CD14-positive monocyte (primary cell): ENCODE results near the gene PIEZO2. TPM values are rescaled to one million over a fixed set of nuclear protein-coding genes. Genes with fewer than 3 reads are reported as not detected.

Experiments
- DNase-seq, 3 donors: peaks; one replicate each; pipeline ENCODE4 v3.0.0-alpha.2; 2011 to 2022
- H2AFZ ChIP-seq: 2 replicates; pipeline ENCODE4 v1.6.0; 2012; ENCODE audit warnings: mild to moderate bottlenecking, low read depth, low read length, inconsistent platforms; ENCODE audit not compliant: insufficient read depth, poor library complexity, severe bottlenecking
- H3K27ac ChIP-seq, 2 donors: 1 replicate in 1 of 2; 2 replicates in 1 of 2; pipeline ENCODE4 v1.5.1; 2012 to 2013; ENCODE audit warnings: low read length in 2 of 2, control low read depth in 1 of 2, inconsistent platforms in 1 of 2, low read depth in 1 of 2, mild to moderate bottlenecking in 1 of 2
- H3K27me3 ChIP-seq, 2 donors: one replicate each; pipeline versions ENCODE4 v1.6.0 to v1.6.1; 2011 to 2013; ENCODE audit warnings: low read length in 2 of 2; ENCODE audit not compliant: control insufficient read depth in 2 of 2, insufficient read depth in 2 of 2
- H3K36me3 ChIP-seq, 2 donors: replicated peaks in 1 of 2; 1 replicate in 1 of 2; 2 replicates in 1 of 2; pipeline versions ENCODE4 v1.5.1 to v1.6.1; 2012 to 2013; ENCODE audit warnings: low read length in 2 of 2, control low read depth in 1 of 2, inconsistent platforms in 1 of 2, mild to moderate bottlenecking in 1 of 2; ENCODE audit not compliant: insufficient read depth in 2 of 2, control insufficient read depth in 1 of 2
- H3K4me1 ChIP-seq, 2 donors: 1 replicate in 1 of 2; 2 replicates in 1 of 2; pipeline versions ENCODE4 v1.5.1 to v1.6.1; 2012 to 2013; ENCODE audit warnings: low read length in 2 of 2, control low read depth in 1 of 2, inconsistent platforms in 1 of 2, mild to moderate bottlenecking in 1 of 2, moderate library complexity in 1 of 2; ENCODE audit not compliant: insufficient read depth in 2 of 2, control insufficient read depth in 1 of 2
- H3K4me2 ChIP-seq: replicated peaks from 2 replicates; pipeline ENCODE3; 2012; ENCODE audit warnings: low read length, moderate library complexity, mild to moderate bottlenecking; ENCODE audit not compliant: poor library complexity, severe bottlenecking; ENCODE audit errors: extremely low read depth
- H3K4me3 ChIP-seq, 3 experiments: fragments of 200-600 bp in 1 of 3; sonication (generic) in 1 of 3; replicated peaks in 1 of 3; 1 replicate in 2 of 3; 2 replicates in 1 of 3; pipeline ENCODE4 v1.5.1; 2011 to 2013; ENCODE audit warnings: low read length in 3 of 3, mild to moderate bottlenecking in 3 of 3, control low read depth in 2 of 3, low read depth in 2 of 3, inconsistent platforms in 1 of 3, moderate library complexity in 1 of 3
- H3K79me2 ChIP-seq: 2 replicates; pipeline ENCODE4 v1.6.0; 2012; ENCODE audit warnings: mild to moderate bottlenecking, control low read depth, inconsistent platforms, low read length, moderate library complexity; ENCODE audit not compliant: insufficient read depth
- H3K9ac ChIP-seq: 2 replicates; pipeline ENCODE4 v1.6.0; 2017; ENCODE audit warnings: low read length, mild to moderate bottlenecking; ENCODE audit not compliant: insufficient read depth, poor library complexity, severe bottlenecking
- H3K9me3 ChIP-seq, 2 donors: replicated peaks in 1 of 2; 1 replicate in 1 of 2; 2 replicates in 1 of 2; pipeline versions ENCODE4 v1.5.1 to v1.6.1; 2012 to 2013; ENCODE audit warnings: low read length in 2 of 2, control low read depth in 1 of 2; ENCODE audit not compliant: control insufficient read depth in 1 of 2, insufficient read depth in 1 of 2
- H4K20me1 ChIP-seq: 2 replicates; pipeline ENCODE4 v1.6.0; 2012; ENCODE audit warnings: mild to moderate bottlenecking, low read length, control low read depth, moderate library complexity; ENCODE audit not compliant: insufficient read depth
- H3K27ac Mint-ChIP-seq, 7 donors: one replicate each; pipeline ENCODE4 v1.8.0; 2020; ENCODE audit warnings: mild to moderate bottlenecking in 7 of 7, mixed read lengths in 7 of 7, moderate library complexity in 6 of 7, inconsistent platforms in 2 of 7
- H3K27me3 Mint-ChIP-seq, 3 donors: one replicate each; pipeline ENCODE4 v1.8.0; 2021 to 2022; ENCODE audit warnings: low read depth in 3 of 3, mild to moderate bottlenecking in 3 of 3, mixed read lengths in 3 of 3, moderate library complexity in 3 of 3, inconsistent platforms in 1 of 3
- H3K36me3 Mint-ChIP-seq, 2 donors: one replicate each; pipeline ENCODE4 v1.8.0; 2020; ENCODE audit warnings: mixed read lengths in 2 of 2, inconsistent platforms in 1 of 2, mild to moderate bottlenecking in 1 of 2
- H3K4me1 Mint-ChIP-seq: one replicate; pipeline ENCODE4 v1.8.0; 2020; ENCODE audit warnings: mild to moderate bottlenecking, mixed read lengths
- H3K4me3 Mint-ChIP-seq, 2 donors: one replicate each; pipeline ENCODE4 v1.8.0; 2020; ENCODE audit warnings: mild to moderate bottlenecking in 2 of 2, mixed read lengths in 2 of 2, moderate library complexity in 1 of 2
- H3K9me3 Mint-ChIP-seq, 7 donors: one replicate each; pipeline ENCODE4 v1.8.0; 2020 to 2022; ENCODE audit warnings: mixed read lengths in 7 of 7, mild to moderate bottlenecking in 6 of 7, moderate library complexity in 6 of 7, inconsistent platforms in 2 of 7
- CTCF ChIP-seq: fragments of 200-600 bp; IDR thresholded peaks from one replicate; pipeline ENCODE4 v1.8.0; 2022; ENCODE audit warnings: antibody characterized with exemption, mild to moderate bottlenecking
- WGBS: methylation state at CpG from one replicate; pipeline ENCODE4 v1.1.5; 2013; ENCODE audit warnings: missing lambda C conversion rate; ENCODE audit not compliant: insufficient coverage; 5-methylcytosine and 5-hydroxymethylcytosine counted together
- intact Hi-C, 2 donors: fragments of 100-400 bp; cut with micrococcal nuclease; formaldehyde crosslinking; loops; one replicate each; pipeline versions ENCODE4 v1.15.0 to v1.15.1; 2023
- polyA plus RNA-seq, 3 donors: library from polyadenylated mRNA; depleted of rRNA in 1 of 3; unstranded in 2 of 3; stranded (reverse) in 1 of 3; fragments of 300-500 nt in 2 of 3; fragments of >200 nt in 1 of 3; fragmentation: Illumina TruSeq in 2 of 3; gene quantifications; 1 replicate in 2 of 3; 2 replicates in 1 of 3; pipeline ENCODE4 v1.2.3, GENCODE V29; 2012 to 2021

The PIEZO2 gene
- polyA plus RNA-seq, 3 donors: not detected

GRCh38 chr18:10750191-10751035 is 399.0 kb downstream of the PIEZO2 start:
- Histone ChIP-seq H3K36me3 (no peaks in the 10 kb centered on the region), H2AFZ (no peak overlapping the region), H3K4me3 (no peak overlapping the region), H4K20me1 (no peaks in the 10 kb centered on the region), H3K27me3 (no peaks in the 10 kb centered on the region), H3K9me3 (no peaks in the 10 kb centered on the region), H3K4me2 (no peak overlapping the region), H3K27ac (no peak overlapping the region), H3K4me1 (no peaks in the 10 kb centered on the region), H3K79me2 (no peaks in the 10 kb centered on the region), H3K9ac (no peak overlapping the region)
- no peak for DNase-seq
- TF ChIP-seq CTCF: no peak
- no peaks in the 10 kb centered on the region for H3K36me3 Mint-ChIP-seq
- WGBS: 50% methylated on average over 2 of the region's 5 CpGs
- H3K27ac Mint-ChIP-seq: no peak overlapping the region
- H3K4me1 Mint-ChIP-seq: no peaks in the 10 kb centered on the region
- H3K9me3 Mint-ChIP-seq: no peaks in the 10 kb centered on the region
- intact Hi-C loops: no loop called here
- H3K27me3 Mint-ChIP-seq: peaks cover 2 to 7% (median 4%) of the 10 kb centered on the region in 3 donors
- no peak overlapping the region for H3K4me3 Mint-ChIP-seq

GRCh38 chr18:10748641-10749040 is 400.7 kb downstream of the PIEZO2 start:
- no peak overlapping the region for H3K27ac ChIP-seq
- TF ChIP-seq CTCF: no peak
- H3K36me3 Mint-ChIP-seq: no peaks in the 10 kb centered on the region
- no peaks in the 10 kb centered on the region for H3K9me3 Mint-ChIP-seq
- intact Hi-C loops: no loop called here
- H3K4me2 ChIP-seq: no peak overlapping the region
- H3K9ac ChIP-seq: no peak overlapping the region
- no peaks in the 10 kb centered on the region for H3K27me3 ChIP-seq
- no peaks in the 10 kb centered on the region for H3K79me2 ChIP-seq
- H3K4me1 ChIP-seq: no peaks in the 10 kb centered on the region
- no peaks in the 10 kb centered on the region for H3K9me3 ChIP-seq
- no CpG with 5 or more reads among the region's 1 CpG for WGBS
- H3K27me3 Mint-ChIP-seq: peaks cover 0 to 7% (median 4%) of the 10 kb centered on the region in 3 donors
- no peak overlapping the region for H2AFZ ChIP-seq
- H4K20me1 ChIP-seq: no peaks in the 10 kb centered on the region
- no peak overlapping the region for H3K27ac Mint-ChIP-seq
- DNase-seq: no peak
- peaks cover 7% of the 10 kb centered on the region for H3K4me1 Mint-ChIP-seq
- H3K4me3 ChIP-seq: no peak overlapping the region
- no peak overlapping the region for H3K4me3 Mint-ChIP-seq
- H3K36me3 ChIP-seq: no peaks in the 10 kb centered on the region
